Ovary (tissue), 9 donors: ENCODE results near the gene PLD6. TPM values are rescaled to one million over a fixed set of nuclear protein-coding genes. Genes with fewer than 3 reads are reported as not detected.

Experiments
- DNase-seq, 5 donors: peaks; one replicate each; pipeline ENCODE4 v3.0.0-alpha.2; 2019 to 2020
- H3K27ac ChIP-seq, 2 donors: fragments of 200-600 bp; one replicate each; pipeline versions ENCODE4 v1.5.1 to v1.8.0; 2019 to 2022
- H3K27me3 ChIP-seq: fragments of 200-600 bp; one replicate; pipeline ENCODE4 v1.8.0; 2022
- H3K36me3 ChIP-seq: fragments of 200-600 bp; sonication (generic); one replicate; pipeline ENCODE4 v1.5.1; 2019
- H3K4me1 ChIP-seq: one replicate; pipeline ENCODE4 v1.8.1; 2013; ENCODE audit warnings: mild to moderate bottlenecking, moderate library complexity; ENCODE audit not compliant: insufficient read depth
- H3K4me3 ChIP-seq: fragments of 200-600 bp; sonication (generic); one replicate; pipeline ENCODE4 v1.5.1; 2017
- H3K9me3 ChIP-seq, 2 donors: fragments of 200-600 bp in 1 of 2; sonication (generic) in 1 of 2; one replicate each; pipeline versions ENCODE4 v1.5.1 to v1.8.1; 2013 to 2019; ENCODE audit warnings: mild to moderate bottlenecking in 1 of 2, moderate library complexity in 1 of 2
- CTCF ChIP-seq, 3 donors: fragments of 450-650 bp in 2 of 3; fragments of 200-600 bp in 1 of 3; IDR thresholded peaks; one replicate each; pipeline versions ENCODE4 v1.5.1 to v1.8.0; 2016 to 2022; ENCODE audit warnings: antibody characterized with exemption in 3 of 3, mild to moderate bottlenecking in 1 of 3
- EP300 ChIP-seq: sonication (generic); formaldehyde crosslinking; IDR thresholded peaks from one replicate; pipeline ENCODE4 v1.6.1; 2017; ENCODE audit warnings: antibody characterized with exemption
- POLR2A ChIP-seq: fragments of 450-650 bp; IDR thresholded peaks from one replicate; pipeline ENCODE4 v1.6.1; 2017; ENCODE audit warnings: antibody characterized with exemption, mild to moderate bottlenecking, moderate library complexity
- WGBS, 3 donors: extraction: QIAGEN DNeasy Blood & Tissue Kit in 1 of 3; methylation state at CpG; one replicate each; pipeline versions ENCODE4 v1.1.5 to v1.1.7; 2013 to 2017; 5-methylcytosine and 5-hydroxymethylcytosine counted together
- intact Hi-C, 4 donors: fragments of 100-400 bp; cut with DNase I; formaldehyde crosslinking; loops; one replicate each; pipeline versions ENCODE4 v1.11.0 to v1.15.1; 2022 to 2023
- polyA plus RNA-seq, 2 donors: library from polyadenylated mRNA; stranded (reverse); fragments of 200-250 nt in 1 of 2; fragments of 350-450 nt in 1 of 2; fragmentation: Illumina TruSeq in 1 of 2; extraction: RNeasy Lipid Tissue Mini Kit (QIAGEN cat#74804) in 1 of 2; gene quantifications; one replicate each; pipeline ENCODE4 v1.2.3, GENCODE V29; 2013 to 2014
- total RNA-seq, 7 donors: library from RNA; depleted of rRNA in 2 of 7; stranded (reverse); fragments of >200 nt in 2 of 7; fragmentation: NEBNext Ultra II Directional in 3 of 7; extraction: Animal tissue kit (Norgen Biotek cat#: 25700) in 3 of 7; gene quantifications; one replicate each; pipeline versions ENCODE4 v1.1.0 to v1.2.4, GENCODE V29; 2016 to 2023
- donor health status: DM: no; HTN: no; CAD: no; lungs with moderate emphysema.
- donor health status: DM: no; HTN: no; CAD: no.
- donor health status: Bipolar disorder and iron deficiency.
- donor health status: DM: yes; HTN: yes; CAD: no.
- donor health status: DM: no; HTN: no; CAD: no.
- donor health status: DM: yes; HTN: yes; CAD: no.

Gene PLD6
- total and polyA plus RNA-seq, 9 donors: 2.7 to 12.8 (median 7.3) TPM

- no peak for DNase-seq
- Histone ChIP-seq H3K9me3 (no peaks in the 10 kb centered on the region), H3K4me3 (no peak overlapping the region), H3K4me1 (no peaks in the 10 kb centered on the region), H3K27me3 (no peaks in the 10 kb centered on the region), H3K36me3 (no peaks in the 10 kb centered on the region), H3K27ac (no peak overlapping the region)
- 92 to 95% (median 95%) methylated on average over 14 of the region's 14 CpGs for WGBS, 3 donors
- no peak for TF ChIP-seq CTCF (IDR thresholded peaks at IDR 0.05)
- no peak for TF ChIP-seq EP300
- intact Hi-C loops: no loop called here
These were observed 32.2 kb downstream of the PLD6 start for GRCh38 chr17:17173921-17174320.

GRCh38 chr17:17172990-17173389, 33.1 kb downstream of the PLD6 start:
- no peak for DNase-seq
- 91 to 95% (median 94%) methylated on average over 9 of the region's 9 CpGs for WGBS, 3 donors
- intact Hi-C loops: no loop called here

GRCh38 chr17:17172001-17172939, 33.9 kb downstream of the PLD6 start:
- no peak for DNase-seq
- no peaks in the 10 kb centered on the region for H3K27me3 ChIP-seq
- H3K36me3 ChIP-seq: no peaks in the 10 kb centered on the region
- H3K4me1 ChIP-seq: no peaks in the 10 kb centered on the region
- no peak overlapping the region for H3K27ac ChIP-seq
- WGBS, 3 donors: 77 to 79% (median 78%) methylated on average over 26 of the region's 26 CpGs
- TF ChIP-seq CTCF (IDR thresholded peaks at IDR 0.05): no peak
- TF ChIP-seq POLR2A: no peak
- no peak for TF ChIP-seq EP300
- intact Hi-C loops: no loop called here
- no peaks in the 10 kb centered on the region for H3K9me3 ChIP-seq
- H3K4me3 ChIP-seq: no peak overlapping the region

More at GRCh38 chr17:17172990-17173389, 33.1 kb downstream of the PLD6 start:
- TF ChIP-seq CTCF (IDR thresholded peaks at IDR 0.05) (no peak), EP300 (no peak), POLR2A (no peak)
- Histone ChIP-seq H3K4me3 (no peak overlapping the region), H3K27ac (no peak overlapping the region), H3K4me1 (no peaks in the 10 kb centered on the region), H3K36me3 (no peaks in the 10 kb centered on the region), H3K9me3 (no peaks in the 10 kb centered on the region), H3K27me3 (no peaks in the 10 kb centered on the region)

DNA sequence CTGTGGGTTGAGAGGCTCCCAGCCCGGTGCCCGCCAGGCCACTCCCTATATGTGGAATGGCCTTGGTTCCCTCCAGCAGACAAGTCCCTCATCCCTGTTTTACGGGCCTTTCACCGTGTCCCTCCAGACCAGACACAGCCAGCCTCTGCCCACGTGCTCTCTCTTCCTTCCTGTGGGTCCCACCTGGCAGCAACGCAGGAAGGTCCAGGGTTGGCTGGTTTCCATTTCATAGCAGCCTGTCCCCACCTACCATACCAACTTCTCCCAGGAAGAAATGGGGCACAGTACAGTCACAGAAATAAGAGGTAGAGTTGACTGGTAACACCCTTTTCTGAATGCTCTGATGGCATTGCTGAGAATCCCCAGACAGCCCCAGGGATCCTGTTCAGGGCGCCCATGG, 34.9 kb downstream of the PLD6 start:
- TF ChIP-seq EP300 (no peak), POLR2A (no peak), CTCF (IDR thresholded peaks at IDR 0.05) (no peak)
- Histone ChIP-seq H3K36me3 (no peaks in the 10 kb centered on the region), H3K27ac (no peak overlapping the region), H3K4me1 (no peaks in the 10 kb centered on the region), H3K27me3 (no peaks in the 10 kb centered on the region), H3K9me3 (no peaks in the 10 kb centered on the region), H3K4me3 (no peak overlapping the region)
- DNase-seq: no peak
- intact Hi-C loops: no loop called here
- 86 to 89% (median 87%) methylated on average over 7 of the region's 7 CpGs for WGBS, 3 donors
